Medulla oblongata (tissue), 1 donor: ENCODE results near the gene COMTD1.
"Not testable (repeated sequence)": the region's sequence is repeated elsewhere in the genome, so short reads cannot be mapped to it uniquely, and the experiment has no call there.

ENCODE experiments used
- DNase-seq: peaks from one replicate; pipeline ENCODE4 v3.0.0-alpha.2; 2015; ENCODE audit errors: extremely low spot score

The COMTD1 gene

GRCh38 chr10:75223507-75223906 is 12.2 kb downstream of the COMTD1 start:
- no peak for DNase-seq

- not testable (repeated sequence) for DNase-seq
These were observed 14.3 kb downstream of the COMTD1 start for GRCh38 chr10:75221492-75221891.

GRCh38 chr10:75220274-75220673 is 15.5 kb downstream of the COMTD1 start:
- no peak for DNase-seq

GRCh38 chr10:75212343-75212742 is 23.4 kb downstream of the COMTD1 start:
- DNase-seq = no peak

- no peak for DNase-seq
These were observed 24.6 kb downstream of the COMTD1 start for GRCh38 chr10:75211007-75211691.

- DNase-seq = peak; percentile 91
These were observed 25.3 kb downstream of the COMTD1 start, which contains the start of gene VDAC2 for GRCh38 chr10:75210282-75211006. Gene VDAC2 (plus strand): TSS chr10:75210796. CDS start chr10:75211159, 363 bp downstream.

- DNase-seq = peak; percentile 64
These were observed 25.9 kb downstream of the COMTD1 start for GRCh38 chr10:75209921-75210281.

GRCh38 chr10:75209086-75209920 is 26.5 kb downstream of the COMTD1 start:
- DNase-seq = no peak

GRCh38 chr10:75208181-75208580 is 27.6 kb downstream of the COMTD1 start:
- no peak for DNase-seq

GRCh38 chr10:75207857-75208144 is 28.0 kb downstream of the COMTD1 start:
- no peak for DNase-seq

- no peak for DNase-seq
These were observed 28.5 kb downstream of the COMTD1 start for GRCh38 chr10:75207079-75207856.

GRCh38 chr10:75206638-75207037 is 29.1 kb downstream of the COMTD1 start:
- not testable (repeated sequence) for DNase-seq

GRCh38 chr10:75205908-75206307 is 29.8 kb downstream of the COMTD1 start:
- DNase-seq = no peak

GRCh38 chr10:75203724-75204123 is 32.0 kb downstream of the COMTD1 start:
- DNase-seq = no peak

GRCh38 chr10:75203046-75203620 is 32.6 kb downstream of the COMTD1 start:
- not testable (repeated sequence) for DNase-seq

- DNase-seq = no peak
These were observed 33.3 kb downstream of the COMTD1 start for GRCh38 chr10:75202321-75203045.

- no peak for DNase-seq
These were observed 33.9 kb downstream of the COMTD1 start for GRCh38 chr10:75201793-75202307.

- DNase-seq = not testable (repeated sequence)
These were observed 35.8 kb downstream of the COMTD1 start for GRCh38 chr10:75199949-75200348.

GRCh38 chr10:75197906-75198305 is 37.9 kb downstream of the COMTD1 start:
- DNase-seq = peak; percentile 75

GRCh38 chr10:75197066-75197465 is 38.7 kb downstream of the COMTD1 start:
- DNase-seq = no peak
